ENCODE measurements around the gene RIOK1.

DNA sequence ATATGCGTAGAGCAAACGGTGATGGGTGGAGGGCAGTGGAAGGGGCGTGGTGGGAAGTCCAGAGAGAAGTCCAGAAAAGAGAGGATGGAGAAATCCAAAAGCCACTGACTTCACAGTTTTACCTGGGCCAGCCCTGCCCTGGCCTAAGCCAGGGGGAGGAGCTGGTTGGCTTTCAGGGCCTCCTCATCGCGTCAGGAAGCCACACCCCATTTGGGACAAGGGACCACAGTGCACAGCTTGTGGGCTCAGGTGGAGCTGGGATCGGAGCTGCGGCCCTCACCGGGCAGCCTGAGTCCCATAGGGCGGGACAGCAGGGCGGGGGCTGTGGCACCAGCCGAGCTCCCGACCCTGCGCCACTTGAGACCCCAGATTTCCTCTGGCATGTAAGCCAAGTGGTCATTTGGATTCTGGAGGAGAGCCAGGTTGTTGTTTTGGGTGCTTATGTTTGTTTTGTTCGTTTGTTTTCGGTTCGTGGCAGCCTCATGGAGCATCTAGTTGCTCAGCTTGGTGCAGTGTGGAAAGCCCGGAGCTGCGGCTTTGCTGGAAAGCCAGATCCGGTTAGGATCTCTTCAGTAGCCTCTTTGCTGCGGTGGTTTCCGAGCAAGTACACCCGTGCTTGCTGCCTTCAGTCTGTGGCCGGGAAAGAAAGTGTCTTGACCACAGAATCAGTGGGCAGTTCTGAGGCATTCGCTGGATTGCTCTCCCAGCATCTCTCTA is 42.2 kb downstream of the RIOK1 start:
- TF ChIP-seq, protein P1, sequence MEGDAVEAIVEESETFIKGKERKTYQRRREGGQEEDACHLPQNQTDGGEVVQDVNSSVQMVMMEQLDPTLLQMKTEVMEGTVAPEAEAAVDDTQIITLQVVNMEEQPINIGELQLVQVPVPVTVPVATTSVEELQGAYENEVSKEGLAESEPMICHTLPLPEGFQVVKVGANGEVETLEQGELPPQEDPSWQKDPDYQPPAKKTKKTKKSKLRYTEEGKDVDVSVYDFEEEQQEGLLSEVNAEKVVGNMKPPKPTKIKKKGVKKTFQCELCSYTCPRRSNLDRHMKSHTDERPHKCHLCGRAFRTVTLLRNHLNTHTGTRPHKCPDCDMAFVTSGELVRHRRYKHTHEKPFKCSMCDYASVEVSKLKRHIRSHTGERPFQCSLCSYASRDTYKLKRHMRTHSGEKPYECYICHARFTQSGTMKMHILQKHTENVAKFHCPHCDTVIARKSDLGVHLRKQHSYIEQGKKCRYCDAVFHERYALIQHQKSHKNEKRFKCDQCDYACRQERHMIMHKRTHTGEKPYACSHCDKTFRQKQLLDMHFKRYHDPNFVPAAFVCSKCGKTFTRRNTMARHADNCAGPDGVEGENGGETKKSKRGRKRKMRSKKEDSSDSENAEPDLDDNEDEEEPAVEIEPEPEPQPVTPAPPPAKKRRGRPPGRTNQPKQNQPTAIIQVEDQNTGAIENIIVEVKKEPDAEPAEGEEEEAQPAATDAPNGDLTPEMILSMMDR (IDR thresholded peaks at IDR 0.05): no peak
- TF ChIP-seq EP300 (IDR thresholded peaks at IDR 0.05; ENCODE audit: low read depth): no peak
- no peak for TF ChIP-seq POLR2AphosphoS5 (IDR thresholded peaks at IDR 0.05)
- no peak for TF ChIP-seq POLR2A (IDR thresholded peaks at IDR 0.05)
